IPS-15b (cell line): Measurements from ENCODE around the gene STARD13.
"Not testable (repeated sequence)": the region's sequence is repeated elsewhere in the genome, so short reads cannot be mapped to it uniquely, and the experiment has no call there.

ENCODE experiments used
- H3K27me3 ChIP-seq: one replicate; pipeline ENCODE4 v1.6.1; 2013; ENCODE audit warnings: low read length; ENCODE audit not compliant: control insufficient read depth, insufficient read depth
- H3K36me3 ChIP-seq: one replicate; pipeline ENCODE4 v1.6.1; 2013; ENCODE audit warnings: low read length; ENCODE audit not compliant: control insufficient read depth, insufficient read depth
- H3K4me1 ChIP-seq: one replicate; pipeline ENCODE4 v1.6.1; 2013; ENCODE audit warnings: mild to moderate bottlenecking, low read length; ENCODE audit not compliant: control insufficient read depth, insufficient read depth
- H3K4me3 ChIP-seq: one replicate; pipeline ENCODE4 v1.5.1; 2013; ENCODE audit warnings: low read depth, low read length
- H3K9ac ChIP-seq: one replicate; pipeline ENCODE4 v1.6.1; 2013; ENCODE audit warnings: low read depth, mild to moderate bottlenecking, low read length
- H3K9me3 ChIP-seq: one replicate; pipeline ENCODE4 v1.6.1; 2013; ENCODE audit warnings: mild to moderate bottlenecking, low read length; ENCODE audit not compliant: control insufficient read depth, insufficient read depth

Gene STARD13

GRCh38 chr13:33175991-33176390, 109.6 kb downstream of the STARD13 start:
- peaks cover 12% of the 10 kb centered on the region for H3K4me1 ChIP-seq
- peaks cover 67% of the 10 kb centered on the region for H3K27me3 ChIP-seq
- H3K36me3 ChIP-seq, result no peaks in the 10 kb centered on the region
- H3K9ac ChIP-seq, result no peak overlapping the region
- H3K9me3 ChIP-seq, result no peaks in the 10 kb centered on the region
- H3K4me3 ChIP-seq, result no peak overlapping the region

- no peak overlapping the region for H3K9ac ChIP-seq
- H3K9me3 ChIP-seq, result no peaks in the 10 kb centered on the region
- no peak overlapping the region for H3K4me3 ChIP-seq
- peaks cover 4% of the 10 kb centered on the region for H3K4me1 ChIP-seq
- H3K36me3 ChIP-seq, result no peaks in the 10 kb centered on the region
- H3K27me3 ChIP-seq, result peaks cover 57% of the 10 kb centered on the region
Observed at GRCh38 chr13:33174931-33175330, 110.6 kb downstream of the STARD13 start.

GRCh38 chr13:33174491-33174890, 111.1 kb downstream of the STARD13 start:
- no peak overlapping the region for H3K4me3 ChIP-seq
- peaks cover 52% of the 10 kb centered on the region for H3K27me3 ChIP-seq
- H3K4me1 ChIP-seq, result no peaks in the 10 kb centered on the region
- H3K36me3 ChIP-seq, result no peaks in the 10 kb centered on the region
- no peaks in the 10 kb centered on the region for H3K9me3 ChIP-seq
- H3K9ac ChIP-seq, result no peak overlapping the region

GRCh38 chr13:33172911-33173310, 112.6 kb downstream of the STARD13 start:
- Histone ChIP-seq H3K9me3 (no peaks in the 10 kb centered on the region), H3K27me3 (peaks cover 36% of the 10 kb centered on the region), H3K36me3 (no peaks in the 10 kb centered on the region), H3K4me1 (no peaks in the 10 kb centered on the region), H3K4me3 (no peak overlapping the region), H3K9ac (no peak overlapping the region)

GRCh38 chr13:33172400-33172799, 113.2 kb downstream of the STARD13 start:
- no peak overlapping the region for H3K4me3 ChIP-seq
- no peak overlapping the region for H3K9ac ChIP-seq
- H3K36me3 ChIP-seq, result no peaks in the 10 kb centered on the region
- no peaks in the 10 kb centered on the region for H3K9me3 ChIP-seq
- H3K27me3 ChIP-seq, result peaks cover 32% of the 10 kb centered on the region
- no peaks in the 10 kb centered on the region for H3K4me1 ChIP-seq

GRCh38 chr13:33169273-33169980, 116.1 kb downstream of the STARD13 start:
- Histone ChIP-seq H3K4me3 (no peak overlapping the region), H3K36me3 (no peaks in the 10 kb centered on the region), H3K4me1 (no peaks in the 10 kb centered on the region), H3K9ac (no peak overlapping the region), H3K9me3 (no peaks in the 10 kb centered on the region), H3K27me3 (peaks cover 3% of the 10 kb centered on the region)

- H3K4me3 ChIP-seq, result no peak overlapping the region
- no peaks in the 10 kb centered on the region for H3K4me1 ChIP-seq
- no peak overlapping the region for H3K9ac ChIP-seq
- H3K9me3 ChIP-seq, result no peaks in the 10 kb centered on the region
- no peaks in the 10 kb centered on the region for H3K36me3 ChIP-seq
- H3K27me3 ChIP-seq, result no peaks in the 10 kb centered on the region
Observed at GRCh38 chr13:33168321-33168960, 117.1 kb downstream of the STARD13 start.

- H3K4me3 ChIP-seq, result no peak overlapping the region
- no peak overlapping the region for H3K9ac ChIP-seq
- H3K36me3 ChIP-seq, result no peaks in the 10 kb centered on the region
- H3K4me1 ChIP-seq, result no peaks in the 10 kb centered on the region
- no peaks in the 10 kb centered on the region for H3K9me3 ChIP-seq
- H3K27me3 ChIP-seq, result no peaks in the 10 kb centered on the region
Observed at GRCh38 chr13:33167491-33167890, 118.1 kb downstream of the STARD13 start.

GRCh38 chr13:33165787-33166186, 119.8 kb downstream of the STARD13 start:
- Histone ChIP-seq H3K36me3 (no peaks in the 10 kb centered on the region), H3K4me1 (no peaks in the 10 kb centered on the region), H3K9me3 (no peaks in the 10 kb centered on the region), H3K4me3 (no peak overlapping the region), H3K9ac (no peak overlapping the region), H3K27me3 (no peaks in the 10 kb centered on the region)

GRCh38 chr13:33164331-33164730, 121.2 kb downstream of the STARD13 start:
- no peak overlapping the region for H3K9ac ChIP-seq
- H3K9me3 ChIP-seq, result no peaks in the 10 kb centered on the region
- no peaks in the 10 kb centered on the region for H3K4me1 ChIP-seq
- H3K4me3 ChIP-seq, result no peak overlapping the region
- no peaks in the 10 kb centered on the region for H3K27me3 ChIP-seq
- H3K36me3 ChIP-seq, result no peaks in the 10 kb centered on the region

GRCh38 chr13:33162725-33163124, 122.8 kb downstream of the STARD13 start:
- H3K4me3 ChIP-seq, H3K27me3 ChIP-seq, H3K9ac ChIP-seq, H3K9me3 ChIP-seq, H3K4me1 ChIP-seq, H3K36me3 ChIP-seq: not testable (repeated sequence)

- Histone ChIP-seq H3K4me3 (no peak overlapping the region), H3K36me3 (no peaks in the 10 kb centered on the region), H3K27me3 (no peaks in the 10 kb centered on the region), H3K9me3 (no peaks in the 10 kb centered on the region), H3K4me1 (no peaks in the 10 kb centered on the region), H3K9ac (no peak overlapping the region)
Observed at GRCh38 chr13:33158816-33159215, 126.7 kb downstream of the STARD13 start.
